Left ventricle myocardium inferior (tissue), 1 donor: ENCODE measurements around the gene REPS1. TPM values are rescaled to one million over a fixed set of nuclear protein-coding genes. Genes with fewer than 3 reads are reported as not detected.

ENCODE experiments used
- DNase-seq: peaks from one replicate; pipeline ENCODE4 v3.0.0-alpha.2; 2020
- H3K27ac ChIP-seq: fragments of 200-600 bp; replicated peaks from 2 replicates; pipeline ENCODE4 v1.8.0; 2021
- H3K27me3 ChIP-seq: fragments of 200-600 bp; 2 replicates; pipeline ENCODE4 v1.8.0; 2021; ENCODE audit warnings: low read depth
- H3K36me3 ChIP-seq: fragments of 200-600 bp; 2 replicates; pipeline ENCODE4 v1.8.0; 2021
- H3K4me1 ChIP-seq: fragments of 200-600 bp; 2 replicates; pipeline ENCODE4 v1.8.0; 2021
- H3K4me3 ChIP-seq: fragments of 200-600 bp; 2 replicates; pipeline ENCODE4 v1.8.0; 2021; ENCODE audit warnings: mild to moderate bottlenecking, moderate library complexity
- H3K9me3 ChIP-seq: fragments of 200-600 bp; replicated peaks from 2 replicates; pipeline ENCODE4 v1.8.0; 2021
- intact Hi-C: fragments of 100-400 bp; cut with micrococcal nuclease; formaldehyde crosslinking; loops from one replicate; pipeline ENCODE4 v1.11.0; 2022
- total RNA-seq: library from RNA; stranded (reverse); fragmentation: NEBNext Ultra II Directional; extraction: Animal tissue kit (Norgen Biotek cat#: 25700); gene quantifications from one replicate; pipeline ENCODE4 v1.2.1, GENCODE V29; 2021
- TF ChIP-seq, protein P1 (sequence below): fragments of 200-600 bp; IDR thresholded peaks from 2 replicates; pipeline ENCODE4 v1.8.0; 2021; ENCODE audit warnings: antibody characterized with exemption, mild to moderate bottlenecking, borderline replicate concordance
- donor health status: DM: no; HTN: yes; CAD: no; lungs with severe emphysema.

REPS1 gene
- total RNA-seq, 1 donor from 2014 or later: 30.6 TPM

DNA sequence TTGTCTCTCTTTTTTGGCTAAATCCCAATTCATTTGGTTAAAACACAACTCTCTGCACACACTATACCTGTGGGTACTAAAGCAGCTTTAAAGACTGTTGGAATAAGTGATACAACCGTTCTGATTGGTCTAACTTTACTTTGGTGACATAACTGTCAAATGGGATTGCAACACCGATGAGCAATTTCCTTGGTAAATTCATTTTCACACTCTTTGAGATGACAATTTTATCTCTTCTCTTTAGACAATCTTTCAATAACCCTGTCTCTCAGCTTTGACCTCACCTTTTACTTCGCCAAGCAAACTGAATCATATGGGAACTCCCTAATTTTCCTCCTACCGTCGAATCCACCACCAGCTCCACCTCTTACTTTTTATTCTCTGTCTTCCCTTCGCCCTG, 131.4 kb downstream of the REPS1 start:
- no peaks in the 10 kb centered on the region for H3K27me3 ChIP-seq
- no peak overlapping the region for H3K4me3 ChIP-seq
- H3K4me1 ChIP-seq: no peaks in the 10 kb centered on the region

More for the DNA sequence above, 131.4 kb downstream of the REPS1 start:
- H3K9me3 ChIP-seq: no peaks in the 10 kb centered on the region
- intact Hi-C loops: no loop called here
- no peaks in the 10 kb centered on the region for H3K36me3 ChIP-seq
- TF ChIP-seq, protein P1, sequence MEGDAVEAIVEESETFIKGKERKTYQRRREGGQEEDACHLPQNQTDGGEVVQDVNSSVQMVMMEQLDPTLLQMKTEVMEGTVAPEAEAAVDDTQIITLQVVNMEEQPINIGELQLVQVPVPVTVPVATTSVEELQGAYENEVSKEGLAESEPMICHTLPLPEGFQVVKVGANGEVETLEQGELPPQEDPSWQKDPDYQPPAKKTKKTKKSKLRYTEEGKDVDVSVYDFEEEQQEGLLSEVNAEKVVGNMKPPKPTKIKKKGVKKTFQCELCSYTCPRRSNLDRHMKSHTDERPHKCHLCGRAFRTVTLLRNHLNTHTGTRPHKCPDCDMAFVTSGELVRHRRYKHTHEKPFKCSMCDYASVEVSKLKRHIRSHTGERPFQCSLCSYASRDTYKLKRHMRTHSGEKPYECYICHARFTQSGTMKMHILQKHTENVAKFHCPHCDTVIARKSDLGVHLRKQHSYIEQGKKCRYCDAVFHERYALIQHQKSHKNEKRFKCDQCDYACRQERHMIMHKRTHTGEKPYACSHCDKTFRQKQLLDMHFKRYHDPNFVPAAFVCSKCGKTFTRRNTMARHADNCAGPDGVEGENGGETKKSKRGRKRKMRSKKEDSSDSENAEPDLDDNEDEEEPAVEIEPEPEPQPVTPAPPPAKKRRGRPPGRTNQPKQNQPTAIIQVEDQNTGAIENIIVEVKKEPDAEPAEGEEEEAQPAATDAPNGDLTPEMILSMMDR: no peak
- H3K27ac ChIP-seq: no peak overlapping the region
- DNase-seq: no peak

Other genes with a start within 250 kb of the REPS1 start
- 9.0 TPM for gene CCDC28A, start 214.5 kb downstream of the REPS1 start, total RNA-seq
- 1.6 TPM for gene ECT2L, start 192.2 kb downstream of the REPS1 start, total RNA-seq
- 4.3 TPM for gene ABRACL, start 40.5 kb upstream of the REPS1 start, total RNA-seq
- gene HECA, start 146.8 kb upstream of the REPS1 start, total RNA-seq: 46.0 TPM